GM12891 (cell line): Measurements from ENCODE around the gene MAP3K21.

ENCODE experiments used
- PAX5 ChIP-seq: IDR thresholded peaks from 2 replicates; pipeline ENCODE4 v1.6.1; 2011; ENCODE audit warnings: low read length, moderate library complexity, mild to moderate bottlenecking; ENCODE audit not compliant: insufficient read depth, severe bottlenecking
- POLR2A ChIP-seq: IDR thresholded peaks from 2 replicates; pipeline ENCODE4 v1.6.1; 2011; ENCODE audit warnings: low read depth, low read length, control low read depth
- POLR2AphosphoS5 ChIP-seq: IDR thresholded peaks from 2 replicates; pipeline ENCODE4 v1.6.1; 2011; ENCODE audit warnings: low read depth, low read length, control low read depth
- POU2F2 ChIP-seq: IDR thresholded peaks from 2 replicates; pipeline ENCODE4 v1.6.1; 2011; ENCODE audit warnings: low read depth, mild to moderate bottlenecking, control low read depth, low read length, moderate library complexity
- TAF1 ChIP-seq: IDR thresholded peaks from 2 replicates; pipeline ENCODE4 v1.6.1; 2011; ENCODE audit warnings: low read depth, low read length, control low read depth

GRCh38 chr1:233409540-233409939 is 82.0 kb downstream of the MAP3K21 start:
- TF ChIP-seq POLR2A (no peak), POLR2AphosphoS5 (no peak), POU2F2 (no peak), PAX5 (no peak), TAF1 (no peak)
